Loucy (cell line): ENCODE measurements around the gene SPANXD.

ENCODE experiments used
- H2AFZ ChIP-seq: fragments of 200-600 bp; sonication (generic); 2 replicates; pipeline ENCODE4 v1.6.0; 2016; ENCODE audit warnings: antibody characterized with exemption, mild to moderate bottlenecking, low read length, moderate library complexity
- H3F3A ChIP-seq: fragments of 200-600 bp; 2 replicates; pipeline ENCODE4 v1.6.0; 2016; ENCODE audit warnings: antibody characterized with exemption, low read depth, mild to moderate bottlenecking
- H3K27me3 ChIP-seq: fragments of 200-600 bp; sonication (generic); 2 replicates; pipeline ENCODE4 v1.6.1; 2014; ENCODE audit warnings: low read length, mild to moderate bottlenecking; ENCODE audit not compliant: insufficient read depth, poor library complexity, severe bottlenecking
- H3K36me3 ChIP-seq: fragments of 200-600 bp; sonication (generic); 2 replicates; pipeline ENCODE4 v1.6.1; 2016; ENCODE audit warnings: low read length; ENCODE audit not compliant: insufficient read depth
- H3K4me1 ChIP-seq: fragments of 200-600 bp; sonication (generic); 2 replicates; pipeline ENCODE4 v1.5.1; 2014; ENCODE audit warnings: low read length, mild to moderate bottlenecking; ENCODE audit not compliant: insufficient read depth, poor library complexity, severe bottlenecking
- H3K4me2 ChIP-seq: fragments of 200-600 bp; sonication (generic); 2 replicates; pipeline ENCODE4 v1.6.0; 2014; ENCODE audit warnings: antibody characterized with exemption, low read length, low read depth, mild to moderate bottlenecking; ENCODE audit not compliant: poor library complexity, severe bottlenecking
- H3K4me3 ChIP-seq: fragments of 200-600 bp; sonication (generic); 2 replicates; pipeline ENCODE4 v1.5.1; 2014; ENCODE audit warnings: low read length, mild to moderate bottlenecking, mixed read lengths; ENCODE audit not compliant: poor library complexity, severe bottlenecking
- H3K79me2 ChIP-seq: fragments of 200-600 bp; sonication (generic); 2 replicates; pipeline ENCODE4 v1.6.1; 2014; ENCODE audit warnings: low read length; ENCODE audit not compliant: insufficient read depth
- H3K9ac ChIP-seq: fragments of 200-600 bp; sonication (generic); 2 replicates; pipeline ENCODE4 v1.6.0; 2014; ENCODE audit warnings: mild to moderate bottlenecking, low read depth, low read length, moderate library complexity; ENCODE audit not compliant: poor library complexity, severe bottlenecking
- H3K9me2 ChIP-seq: fragments of 200-600 bp; sonication (generic); replicated peaks from 2 replicates; pipeline ENCODE4 v1.6.1; 2016; ENCODE audit warnings: low read depth, low read length, mixed read lengths
- H3K9me3 ChIP-seq: fragments of 200-600 bp; sonication (generic); 2 replicates; pipeline ENCODE4 v1.6.1; 2014; ENCODE audit warnings: mild to moderate bottlenecking, antibody characterized with exemption, low read length, low read depth; ENCODE audit not compliant: insufficient read depth
- H4K20me1 ChIP-seq: fragments of 200-600 bp; sonication (generic); 2 replicates; pipeline ENCODE4 v1.6.0; 2014; ENCODE audit warnings: antibody characterized with exemption, low read length, mild to moderate bottlenecking; ENCODE audit not compliant: insufficient read depth, poor library complexity, severe bottlenecking
- EZH2phosphoT487 ChIP-seq: fragments of 200-600 bp; IDR thresholded peaks from 2 replicates; pipeline ENCODE4 v1.6.1; 2018; ENCODE audit warnings: antibody characterized with exemption, mild to moderate bottlenecking, moderate library complexity, borderline replicate concordance
- TF ChIP-seq, protein P1 (sequence below): fragments of 200-600 bp; sonication (generic); conservative IDR thresholded peaks from 2 replicates; pipeline ENCODE4 v1.5.1; 2014; ENCODE audit warnings: mild to moderate bottlenecking, antibody characterized with exemption, low read length

SPANXD gene

DNA sequence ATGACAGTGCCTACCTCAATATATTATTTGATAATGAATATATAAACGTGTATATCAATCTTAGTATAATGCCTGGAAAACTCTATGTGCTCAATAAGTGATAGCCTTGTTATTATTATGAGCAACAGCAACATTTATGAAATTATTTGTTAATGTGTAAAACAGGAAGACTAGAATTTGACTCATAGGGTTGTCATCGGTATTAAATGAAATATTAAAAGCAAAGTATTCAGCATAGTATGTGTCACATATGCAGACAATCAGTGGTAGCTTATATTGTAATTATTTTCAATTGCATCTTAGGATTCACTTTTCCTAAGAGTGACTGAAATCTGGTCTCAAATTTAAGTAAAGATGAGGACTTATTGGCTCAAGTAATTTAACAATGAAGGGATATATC, 24.6 kb downstream of the SPANXD start:
- no peaks in the 10 kb centered on the region for H3K9me2 ChIP-seq
- H2AFZ ChIP-seq = no peak overlapping the region
- no peak overlapping the region for H3K9ac ChIP-seq
- H3K9me3 ChIP-seq = no peaks in the 10 kb centered on the region
- H3K36me3 ChIP-seq = no peaks in the 10 kb centered on the region
- H3K27me3 ChIP-seq = no peaks in the 10 kb centered on the region
- no peak overlapping the region for H3K4me3 ChIP-seq
- H3F3A ChIP-seq = no peaks in the 10 kb centered on the region
- no peak overlapping the region for H3K4me2 ChIP-seq
- H4K20me1 ChIP-seq = no peaks in the 10 kb centered on the region
- H3K4me1 ChIP-seq = no peaks in the 10 kb centered on the region
- no peaks in the 10 kb centered on the region for H3K79me2 ChIP-seq
- TF ChIP-seq, protein P1, sequence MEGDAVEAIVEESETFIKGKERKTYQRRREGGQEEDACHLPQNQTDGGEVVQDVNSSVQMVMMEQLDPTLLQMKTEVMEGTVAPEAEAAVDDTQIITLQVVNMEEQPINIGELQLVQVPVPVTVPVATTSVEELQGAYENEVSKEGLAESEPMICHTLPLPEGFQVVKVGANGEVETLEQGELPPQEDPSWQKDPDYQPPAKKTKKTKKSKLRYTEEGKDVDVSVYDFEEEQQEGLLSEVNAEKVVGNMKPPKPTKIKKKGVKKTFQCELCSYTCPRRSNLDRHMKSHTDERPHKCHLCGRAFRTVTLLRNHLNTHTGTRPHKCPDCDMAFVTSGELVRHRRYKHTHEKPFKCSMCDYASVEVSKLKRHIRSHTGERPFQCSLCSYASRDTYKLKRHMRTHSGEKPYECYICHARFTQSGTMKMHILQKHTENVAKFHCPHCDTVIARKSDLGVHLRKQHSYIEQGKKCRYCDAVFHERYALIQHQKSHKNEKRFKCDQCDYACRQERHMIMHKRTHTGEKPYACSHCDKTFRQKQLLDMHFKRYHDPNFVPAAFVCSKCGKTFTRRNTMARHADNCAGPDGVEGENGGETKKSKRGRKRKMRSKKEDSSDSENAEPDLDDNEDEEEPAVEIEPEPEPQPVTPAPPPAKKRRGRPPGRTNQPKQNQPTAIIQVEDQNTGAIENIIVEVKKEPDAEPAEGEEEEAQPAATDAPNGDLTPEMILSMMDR = no peak
- TF ChIP-seq EZH2phosphoT487 = no peak

DNA sequence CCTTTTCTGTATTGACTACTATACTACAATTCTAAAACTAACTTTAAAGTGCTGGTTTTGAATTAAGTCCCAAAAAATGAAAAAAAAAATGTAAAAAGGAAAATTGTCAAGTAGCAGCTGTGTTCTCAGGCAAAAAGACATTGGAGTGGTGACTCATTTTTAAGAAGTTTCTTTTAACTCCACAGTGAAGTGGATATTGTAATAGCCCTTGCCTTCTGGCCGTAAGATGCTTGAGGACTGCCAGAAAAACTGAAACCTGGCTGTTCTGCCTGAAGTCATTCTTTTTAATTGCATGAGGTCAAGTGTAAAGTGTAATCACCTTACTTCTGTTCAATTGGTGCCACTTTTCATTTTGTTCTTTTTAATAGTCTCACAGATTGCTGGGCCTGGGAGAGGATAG, 28.9 kb downstream of the SPANXD start:
- no peaks in the 10 kb centered on the region for H3F3A ChIP-seq
- H2AFZ ChIP-seq = no peak overlapping the region
- H3K79me2 ChIP-seq = no peaks in the 10 kb centered on the region
- TF ChIP-seq, protein P1 = no peak
- TF ChIP-seq EZH2phosphoT487 = no peak
- no peak overlapping the region for H3K9ac ChIP-seq
- no peaks in the 10 kb centered on the region for H3K9me2 ChIP-seq
- no peaks in the 10 kb centered on the region for H3K4me1 ChIP-seq
- H3K27me3 ChIP-seq = no peaks in the 10 kb centered on the region
- no peak overlapping the region for H3K4me3 ChIP-seq
- H3K9me3 ChIP-seq = no peaks in the 10 kb centered on the region
- no peak overlapping the region for H3K4me2 ChIP-seq
- H4K20me1 ChIP-seq = no peaks in the 10 kb centered on the region
- no peaks in the 10 kb centered on the region for H3K36me3 ChIP-seq

DNA sequence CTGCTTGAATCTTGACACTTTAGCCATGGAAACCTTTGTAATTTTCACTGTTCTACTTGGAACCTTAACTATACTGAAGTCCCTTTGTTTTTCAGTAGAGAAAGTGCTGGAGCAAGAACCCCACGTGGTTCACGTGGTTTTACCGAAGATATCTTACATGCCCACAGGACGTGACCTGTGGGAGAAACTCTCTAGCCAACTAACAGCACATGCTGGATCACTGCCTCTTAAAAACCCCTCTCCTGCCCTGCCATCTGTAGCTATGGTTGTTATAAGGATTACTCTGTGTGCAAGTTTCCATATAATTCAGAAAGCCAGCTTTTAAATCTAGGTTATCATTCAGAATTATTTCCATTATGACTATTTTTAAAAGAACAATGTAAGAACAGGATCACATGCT, 30.2 kb downstream of the SPANXD start:
- no peaks in the 10 kb centered on the region for H4K20me1 ChIP-seq
- TF ChIP-seq EZH2phosphoT487 = no peak
- TF ChIP-seq, protein P1 = no peak
- H3K36me3 ChIP-seq = no peaks in the 10 kb centered on the region
- H3K4me2 ChIP-seq = no peak overlapping the region
- H3K4me1 ChIP-seq = no peaks in the 10 kb centered on the region
- H2AFZ ChIP-seq = no peak overlapping the region
- H3K4me3 ChIP-seq = no peak overlapping the region
- no peaks in the 10 kb centered on the region for H3K9me2 ChIP-seq
- no peaks in the 10 kb centered on the region for H3K27me3 ChIP-seq
- no peaks in the 10 kb centered on the region for H3K9me3 ChIP-seq
- H3K79me2 ChIP-seq = no peaks in the 10 kb centered on the region
- H3K9ac ChIP-seq = no peak overlapping the region
- H3F3A ChIP-seq = no peaks in the 10 kb centered on the region
